ENCODE measurements around the gene DDA1. TPM values are rescaled to one million over a fixed set of nuclear protein-coding genes. Genes with fewer than 3 reads are reported as not detected.

DDA1 gene
- total RNA-seq, 2 donors from 2014 or later = 30.7 to 33.9 TPM

GRCh38 chr19:17336872-17337674 is 27.7 kb downstream of the DDA1 start, which contains the start of gene GTPBP3:
GTPBP3 (plus strand) TSS chr19:17337553; CDS start chr19:17337612, 59 bp downstream.
- intact Hi-C loops (cut with DNase I) = loop anchor here in 1 of 2 donors (10.0 kb wide), 1 partner anchor 788 kb away; no protein-coding TSS in a partner anchor
- peak; percentile 98 for DNase-seq (ENCODE audit: low spot score)

GRCh38 chr19:17337675-17338432 is 28.5 kb downstream of the DDA1 start:
- DNase-seq (ENCODE audit: low spot score) = no peak
- intact Hi-C loops (cut with DNase I) = loop anchor here in 1 of 2 donors (10.0 kb wide), 1 partner anchor 787 kb away; no protein-coding TSS in a partner anchor

DNA sequence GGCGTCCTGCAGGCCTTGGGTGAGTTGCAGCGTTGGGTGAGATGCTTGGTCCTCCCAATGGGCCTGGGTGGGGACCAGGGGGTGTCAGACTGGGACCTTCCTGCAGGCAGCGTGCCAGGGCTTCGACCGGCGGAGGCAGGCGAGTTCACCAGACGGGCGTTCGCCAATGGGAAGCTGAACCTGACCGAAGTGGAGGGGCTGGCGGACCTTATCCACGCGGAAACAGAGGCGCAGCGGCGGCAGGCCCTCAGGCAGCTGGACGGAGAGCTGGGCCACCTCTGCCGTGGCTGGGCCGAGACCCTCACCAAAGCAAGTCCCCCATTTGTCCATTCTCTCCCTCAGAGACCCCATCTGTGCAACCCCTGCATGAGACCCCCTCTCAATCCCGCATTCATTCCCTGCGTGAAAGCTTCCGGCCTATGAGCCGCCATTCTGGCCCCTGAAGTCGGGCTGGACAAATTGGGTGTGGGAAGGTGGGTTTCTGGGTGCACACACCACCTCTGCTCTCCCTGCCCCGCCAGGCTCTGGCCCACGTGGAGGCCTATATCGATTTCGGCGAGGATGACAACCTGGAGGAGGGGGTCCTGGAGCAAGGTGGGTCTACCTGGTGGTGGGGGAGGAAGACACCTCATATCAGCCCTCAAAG is 29.2 kb downstream of the DDA1 start:
- intact Hi-C loops (cut with DNase I) = loop anchor here in 1 of 2 donors (10.0 kb wide), 1 partner anchor 786 kb away; no protein-coding TSS in a partner anchor

DNA sequence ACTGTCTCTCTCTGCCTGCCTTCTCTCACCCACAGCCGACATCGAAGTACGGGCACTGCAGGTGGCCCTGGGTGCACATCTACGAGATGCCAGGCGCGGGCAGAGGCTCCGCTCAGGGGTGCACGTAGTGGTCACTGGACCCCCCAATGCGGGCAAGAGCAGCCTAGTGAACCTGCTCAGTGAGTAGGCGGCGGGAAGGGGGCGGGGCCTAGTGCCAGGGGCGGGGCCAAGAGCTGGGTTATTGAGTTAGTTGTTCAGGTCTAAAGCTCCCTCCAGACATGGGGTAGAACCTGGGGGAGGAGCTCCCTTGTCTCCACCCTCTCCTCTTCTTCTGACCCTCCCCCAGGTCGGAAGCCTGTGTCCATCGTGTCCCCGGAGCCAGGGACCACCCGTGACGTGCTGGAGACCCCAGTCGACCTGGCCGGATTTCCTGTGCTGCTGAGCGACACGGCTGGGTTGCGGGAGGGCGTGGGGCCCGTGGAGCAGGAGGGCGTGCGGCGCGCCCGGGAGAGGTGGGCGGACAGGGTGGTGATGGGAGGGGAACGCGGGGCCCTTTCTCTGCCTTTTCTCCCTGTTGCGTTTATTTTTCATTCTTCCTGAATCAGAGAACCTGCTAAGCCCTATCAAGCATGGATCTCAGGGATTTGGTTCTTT is 29.9 kb downstream of the DDA1 start:
- intact Hi-C loops (cut with DNase I) = loop anchor here in 1 of 2 donors (10.0 kb wide), 1 partner anchor 786 kb away; no protein-coding TSS in a partner anchor
- DNase-seq (ENCODE audit: low spot score) = no peak

More for the DNA sequence above, 29.2 kb downstream of the DDA1 start:
- no peak for DNase-seq (ENCODE audit: low spot score)

DNA sequence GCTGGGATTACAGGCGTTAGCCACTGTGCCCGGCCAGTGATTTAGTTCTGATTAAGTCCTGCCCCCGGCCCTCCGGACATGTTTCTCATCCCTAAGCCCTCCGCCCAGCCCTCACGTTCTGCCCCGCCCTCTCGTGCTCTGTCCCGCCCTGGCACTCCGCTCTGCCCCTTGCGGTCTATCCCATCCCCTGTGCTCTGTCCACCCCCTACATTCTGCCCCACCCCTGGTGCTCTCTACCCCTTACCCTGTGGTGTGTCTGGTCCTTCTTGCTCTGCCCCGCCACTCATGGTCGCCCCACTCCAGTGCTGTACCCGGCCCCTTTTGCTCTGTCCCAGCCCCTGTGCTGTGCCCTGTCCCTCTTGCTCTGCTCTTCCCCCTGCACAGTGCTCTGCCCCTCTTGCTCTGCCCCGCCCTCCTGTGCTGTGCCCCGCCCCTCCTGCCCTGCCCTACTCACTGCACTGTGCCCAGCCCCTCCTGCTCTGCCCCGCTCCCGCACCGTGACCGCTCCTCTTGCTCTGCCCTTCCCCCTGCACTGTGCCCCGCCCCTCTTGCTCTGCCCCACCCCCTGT is 31.0 kb downstream of the DDA1 start:
- intact Hi-C loops (cut with DNase I) = loop anchor here (5.0 to 10.0 kb wide), 2 partner anchors 46 to 52 kb away; partner anchors contain the start of gene CCDC194 (in 1 of the 2)
- no peak for DNase-seq (ENCODE audit: low spot score)

DNA sequence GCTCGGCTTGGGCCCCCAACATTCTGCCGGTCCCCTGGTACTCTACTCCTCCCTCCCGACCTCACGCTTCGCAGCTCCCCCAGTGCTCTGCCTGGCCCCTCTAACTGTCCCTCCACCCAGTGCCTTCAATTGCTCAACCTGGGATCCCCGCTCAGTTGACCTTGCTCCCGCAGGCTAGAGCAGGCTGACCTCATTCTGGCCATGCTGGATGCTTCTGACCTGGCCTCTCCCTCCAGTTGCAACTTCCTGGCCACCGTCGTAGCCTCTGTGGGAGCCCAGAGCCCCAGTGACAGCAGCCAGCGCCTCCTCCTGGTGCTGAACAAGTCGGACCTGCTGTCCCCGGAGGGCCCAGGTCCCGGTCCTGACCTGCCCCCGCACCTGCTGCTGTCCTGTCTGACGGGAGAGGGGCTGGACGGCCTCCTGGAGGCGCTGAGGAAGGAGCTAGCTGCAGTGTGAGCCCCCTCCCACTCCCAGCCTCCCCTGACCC is 31.6 kb downstream of the DDA1 start:
- intact Hi-C loops (cut with DNase I) = loop anchor here (5.0 to 10.0 kb wide), 2 partner anchors 46 to 51 kb away; partner anchors contain the start of gene CCDC194 (in 1 of the 2)
- no peak for DNase-seq (ENCODE audit: low spot score)

DNA sequence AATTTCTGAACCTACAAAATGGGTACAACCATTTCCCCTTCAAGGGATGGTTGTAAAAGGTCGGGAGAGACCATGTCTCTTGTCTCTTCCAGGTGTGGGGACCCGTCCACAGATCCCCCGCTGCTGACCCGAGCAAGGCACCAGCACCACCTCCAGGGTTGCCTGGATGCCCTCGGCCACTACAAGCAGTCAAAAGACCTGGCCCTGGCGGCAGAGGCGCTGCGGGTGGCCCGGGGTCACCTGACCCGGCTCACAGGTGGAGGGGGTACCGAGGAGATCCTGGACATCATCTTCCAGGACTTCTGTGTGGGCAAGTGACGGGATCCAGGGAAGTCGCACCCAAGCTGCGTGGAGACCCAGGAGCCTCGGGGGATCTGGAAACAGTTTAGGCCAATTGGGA is 32.0 kb downstream of the DDA1 start:
- intact Hi-C loops (cut with DNase I) = loop anchor here (5.0 to 10.0 kb wide), 2 partner anchors 47 to 51 kb away; partner anchors contain the start of gene CCDC194 (in 1 of the 2)

DNA sequence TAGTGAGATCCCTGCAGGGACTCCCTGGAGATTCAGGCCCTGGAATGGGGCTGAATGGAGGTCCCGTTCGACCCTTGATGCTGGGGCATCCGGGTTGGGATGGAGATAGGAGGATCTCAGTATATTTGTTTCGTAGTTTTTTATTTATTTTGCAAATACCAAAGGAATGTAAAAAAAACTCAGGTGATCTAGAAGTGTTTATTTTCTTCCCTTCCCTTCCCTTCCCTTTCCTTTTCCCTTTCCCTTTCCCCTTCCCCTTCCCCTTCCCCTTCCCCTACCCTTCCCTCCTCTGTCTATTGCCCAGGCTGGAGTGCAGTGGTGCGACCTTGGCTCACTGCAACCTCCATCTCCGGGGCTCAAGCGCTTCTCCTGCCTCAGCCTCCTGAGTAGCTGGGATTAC is 32.5 kb downstream of the DDA1 start:
- no peak for DNase-seq (ENCODE audit: low spot score)
- intact Hi-C loops (cut with DNase I) = loop anchor here (5.0 to 10.0 kb wide), 2 partner anchors 47 to 50 kb away; partner anchors contain the start of gene CCDC194 (in 1 of the 2)

More for the DNA sequence above, 32.0 kb downstream of the DDA1 start:
- no peak for DNase-seq (ENCODE audit: low spot score)

DNA sequence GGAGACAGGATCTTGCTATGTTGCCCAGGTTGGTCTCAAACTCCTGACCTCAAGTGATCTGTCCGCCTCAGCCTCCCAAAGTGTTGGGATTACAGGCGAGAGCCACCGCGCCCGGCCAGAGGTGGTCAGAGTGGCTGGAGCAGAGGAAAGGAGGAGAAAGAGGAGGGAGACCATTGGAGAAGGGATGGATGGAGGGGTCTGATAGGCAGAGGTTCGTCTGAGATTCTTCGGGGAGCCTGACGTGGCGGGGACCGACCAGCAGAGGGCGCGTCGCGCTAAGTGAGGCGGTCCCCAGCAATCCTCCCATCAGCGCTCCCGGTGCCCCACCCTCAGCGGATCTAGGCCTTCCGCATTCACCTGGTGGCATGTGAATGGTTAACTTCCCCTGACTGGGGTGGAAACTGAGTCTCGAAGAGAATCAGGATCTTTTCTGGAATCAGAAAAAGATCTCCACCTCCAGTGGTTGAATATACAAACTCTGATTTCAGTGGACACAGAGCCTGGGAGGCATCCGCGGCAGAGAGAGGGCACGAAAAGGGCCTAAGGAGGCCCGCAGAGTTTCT is 36.8 kb downstream of the DDA1 start:
- DNase-seq (ENCODE audit: low spot score) = peak; percentile 94
- intact Hi-C loops (cut with DNase I) = loop anchor here (2.0 to 10.0 kb wide), 3 partner anchors 43 to 1881 kb away; no protein-coding TSS in a partner anchor

DNA sequence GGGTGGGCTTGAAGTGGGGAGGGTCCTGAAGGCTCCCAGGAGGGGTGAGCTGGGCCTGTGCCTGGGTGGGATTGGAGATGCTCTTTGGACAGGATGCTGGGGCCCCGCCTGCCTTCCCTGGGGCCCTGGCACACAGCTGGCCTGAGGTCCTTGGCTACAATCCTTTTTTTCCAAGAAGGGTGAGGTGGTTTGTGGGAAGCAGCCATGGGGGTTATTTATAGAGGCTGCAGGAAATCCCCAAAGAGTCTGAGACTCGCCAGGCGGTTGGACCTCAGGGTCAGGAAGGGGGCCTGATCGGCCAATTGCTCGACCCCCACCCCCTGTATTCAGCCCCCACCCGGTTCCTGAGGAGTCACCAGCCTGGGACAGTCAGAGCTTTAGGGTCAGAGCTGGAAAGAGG is 38.0 kb downstream of the DDA1 start:
- DNase-seq (ENCODE audit: low spot score) = no peak
- intact Hi-C loops (cut with DNase I) = loop anchor here (2.0 to 10.0 kb wide), 3 partner anchors 41 to 1880 kb away; no protein-coding TSS in a partner anchor

DNA sequence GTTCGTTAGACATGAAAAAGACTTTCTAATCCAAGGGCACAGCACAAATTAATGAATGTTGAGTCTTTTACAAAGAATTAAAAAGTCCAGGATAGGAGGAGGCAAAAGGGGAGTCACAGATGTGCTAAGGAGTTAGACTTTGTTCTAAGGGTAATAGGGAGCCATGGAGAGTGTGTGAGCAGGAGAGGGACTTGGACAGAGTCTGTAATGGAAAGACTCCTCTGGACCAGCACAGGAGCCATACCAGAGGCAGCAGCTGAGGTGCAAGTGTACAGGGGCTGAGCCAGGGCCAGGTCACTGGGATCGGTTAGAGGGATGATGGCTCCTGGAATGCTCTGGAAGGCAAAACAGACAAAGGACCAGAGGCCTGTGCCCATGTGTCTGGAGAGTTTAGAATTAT is 38.5 kb downstream of the DDA1 start:
- no peak for DNase-seq (ENCODE audit: low spot score)
- intact Hi-C loops (cut with DNase I) = loop anchor here (2.0 to 10.0 kb wide), 3 partner anchors 41 to 1879 kb away; no protein-coding TSS in a partner anchor

DNA sequence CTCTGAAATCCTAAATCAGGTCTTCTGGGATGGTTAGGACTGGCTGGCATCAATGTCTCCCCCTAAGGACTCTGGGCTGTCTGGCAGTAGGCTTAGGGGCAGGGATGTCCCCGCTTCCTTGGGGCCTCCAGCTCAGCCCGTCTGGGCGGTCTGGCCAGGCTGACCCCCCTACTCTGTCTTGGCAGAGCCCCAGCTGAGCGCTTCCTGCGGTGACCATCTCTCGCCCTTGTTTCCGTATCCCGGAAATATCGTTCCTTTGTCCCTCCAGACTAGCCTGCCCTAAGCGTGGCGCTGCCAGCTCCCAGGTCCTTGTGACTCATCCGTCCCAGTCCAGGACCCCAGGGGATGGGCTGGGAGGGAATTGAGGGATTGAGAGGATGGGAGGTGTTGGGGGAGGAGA is 39.3 kb downstream of the DDA1 start:
- intact Hi-C loops (cut with DNase I) = loop anchor here (5.0 to 10.0 kb wide), 2 partner anchors 54 to 1879 kb away; no protein-coding TSS in a partner anchor
- peak; percentile 94 for DNase-seq (ENCODE audit: low spot score)

DNA sequence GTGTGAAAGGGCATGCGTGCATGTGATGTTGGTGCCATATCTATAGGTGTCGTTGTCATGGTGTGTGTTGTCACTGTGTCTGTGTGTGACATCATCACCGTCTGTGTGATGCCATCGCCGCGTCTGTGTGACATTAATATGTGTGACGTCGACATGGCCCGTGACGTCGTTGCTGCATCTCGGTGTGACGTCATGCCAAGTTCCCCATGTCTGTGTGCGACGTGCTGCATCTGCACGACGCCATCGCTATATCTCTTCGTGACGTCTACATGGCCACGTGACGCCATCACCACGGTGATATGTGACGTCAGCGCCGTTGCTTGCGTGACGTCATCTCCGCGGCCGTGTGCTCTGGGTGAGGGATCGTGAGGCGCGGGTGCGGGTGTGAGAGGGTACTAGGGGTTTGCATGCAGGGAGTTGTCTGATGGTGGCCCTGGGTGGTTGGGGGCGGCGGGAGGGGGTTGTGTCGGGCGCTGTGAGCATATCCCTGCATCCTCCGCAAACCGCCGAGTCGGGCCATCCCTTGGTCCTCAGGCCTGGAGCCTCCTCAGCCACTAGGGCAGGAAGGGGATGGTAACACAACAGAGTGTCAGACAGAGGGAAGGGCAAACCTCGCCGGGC is 42.6 kb downstream of the DDA1 start:
- intact Hi-C loops (cut with DNase I) = no loop called here
- DNase-seq (ENCODE audit: low spot score) = no peak

DNA sequence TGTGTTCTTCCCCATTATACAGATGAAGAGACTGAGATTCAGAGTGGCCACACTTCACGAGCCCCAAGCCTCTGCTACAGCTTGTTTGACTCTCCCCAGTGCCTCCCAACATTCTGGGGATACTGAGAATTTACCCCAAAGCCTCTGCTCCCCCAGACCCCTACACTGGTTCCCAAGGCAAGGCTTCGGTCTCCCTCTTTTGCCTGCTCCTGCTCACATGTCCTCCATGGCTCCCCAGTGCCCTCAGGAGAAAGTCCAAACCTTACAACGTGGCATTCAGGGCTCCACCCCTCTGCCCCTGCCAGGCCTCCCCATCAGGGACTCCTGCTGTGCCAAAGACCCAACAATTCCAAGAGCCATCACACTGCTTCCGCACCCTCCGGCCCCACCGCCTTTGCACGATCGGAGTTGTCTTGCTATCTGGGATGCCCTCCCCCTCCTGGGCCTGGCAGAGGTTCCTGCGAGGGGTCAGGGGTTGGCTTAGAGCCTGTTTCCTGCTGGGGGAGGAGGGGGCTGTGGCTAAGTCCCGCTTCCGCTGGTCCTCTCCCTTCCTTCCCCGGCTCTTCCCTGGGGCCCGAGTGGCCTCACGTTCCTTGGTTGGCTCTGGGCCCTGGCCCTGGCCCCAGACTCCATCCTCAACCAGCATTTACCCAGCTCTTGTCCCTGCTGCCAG is 43.4 kb downstream of the DDA1 start:
- intact Hi-C loops (cut with DNase I) = no loop called here
- DNase-seq (ENCODE audit: low spot score) = no peak

GRCh38 chr19:17353386-17353785 is 44.0 kb downstream of the DDA1 start:
- intact Hi-C loops (cut with DNase I) = no loop called here
- DNase-seq (ENCODE audit: low spot score) = no peak

DNA sequence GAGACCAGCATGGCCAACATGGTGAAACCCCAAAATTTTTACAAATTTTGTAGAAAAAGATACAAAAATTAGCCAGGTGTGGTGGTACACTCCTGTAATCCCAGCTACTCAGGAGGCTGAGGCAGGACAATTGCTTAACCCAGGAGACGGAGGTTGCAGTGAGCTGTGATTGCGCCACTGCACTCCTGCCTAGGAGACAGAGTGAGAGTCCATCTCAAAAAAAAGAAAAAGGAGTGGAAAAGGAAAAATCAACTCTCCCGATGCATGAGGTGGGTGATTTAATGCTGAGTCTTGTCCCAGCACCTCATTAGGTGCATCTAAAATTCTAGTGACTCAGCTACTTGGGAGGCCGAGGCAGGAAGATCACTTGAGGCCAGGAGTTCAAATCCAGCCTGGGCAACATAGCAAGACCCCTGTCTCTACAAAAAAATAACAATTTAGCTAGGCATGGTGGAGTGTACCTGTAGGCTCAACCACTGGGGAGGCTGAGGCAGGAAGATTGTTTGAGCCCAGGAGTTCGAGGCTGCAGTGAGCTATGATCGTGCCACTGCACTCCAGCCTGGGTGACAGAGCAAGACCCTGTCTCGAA is 47.8 kb downstream of the DDA1 start:
- intact Hi-C loops (cut with DNase I) = no loop called here
- no peak for DNase-seq (ENCODE audit: low spot score)

All from posterior vena cava (tissue), 2 donors.